ENCODE data around the gene AMN1. TPM values are rescaled to one million over a fixed set of nuclear protein-coding genes. Genes with fewer than 3 reads are reported as not detected.
"Not testable (repeated sequence)": the region's sequence is repeated elsewhere in the genome, so short reads cannot be mapped to it uniquely, and the experiment has no call there.

Gene AMN1
- total and polyA plus RNA-seq, 9 donors = 17.4 to 30.3 (median 20.3) TPM

DNA sequence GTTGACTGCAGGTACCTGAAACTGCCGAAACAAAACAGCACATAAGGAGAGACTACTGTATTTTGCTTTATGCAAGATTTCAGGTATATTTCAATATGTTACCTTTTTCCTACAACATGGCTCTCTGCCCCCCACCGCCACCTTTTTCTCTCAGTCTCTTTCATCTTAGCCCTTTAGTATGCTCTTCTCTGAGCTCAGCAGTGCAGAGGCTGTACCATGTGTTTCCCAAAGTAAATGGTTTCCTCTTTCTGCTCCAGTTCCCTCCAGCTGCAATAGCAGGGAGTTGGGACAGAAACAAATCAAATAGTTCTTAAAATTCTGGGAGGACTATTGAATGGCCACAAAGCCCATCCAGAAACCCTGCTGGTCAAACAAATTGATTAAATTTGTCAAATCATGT, 4.3 kb downstream of the AMN1 start:
- WGBS, 3 donors = 91 to 97% (median 94%) methylated on average over 2 of the region's 2 CpGs
- no peak for TF ChIP-seq EP300 (IDR thresholded peaks at IDR 0.05)
- TF ChIP-seq, protein P1, sequence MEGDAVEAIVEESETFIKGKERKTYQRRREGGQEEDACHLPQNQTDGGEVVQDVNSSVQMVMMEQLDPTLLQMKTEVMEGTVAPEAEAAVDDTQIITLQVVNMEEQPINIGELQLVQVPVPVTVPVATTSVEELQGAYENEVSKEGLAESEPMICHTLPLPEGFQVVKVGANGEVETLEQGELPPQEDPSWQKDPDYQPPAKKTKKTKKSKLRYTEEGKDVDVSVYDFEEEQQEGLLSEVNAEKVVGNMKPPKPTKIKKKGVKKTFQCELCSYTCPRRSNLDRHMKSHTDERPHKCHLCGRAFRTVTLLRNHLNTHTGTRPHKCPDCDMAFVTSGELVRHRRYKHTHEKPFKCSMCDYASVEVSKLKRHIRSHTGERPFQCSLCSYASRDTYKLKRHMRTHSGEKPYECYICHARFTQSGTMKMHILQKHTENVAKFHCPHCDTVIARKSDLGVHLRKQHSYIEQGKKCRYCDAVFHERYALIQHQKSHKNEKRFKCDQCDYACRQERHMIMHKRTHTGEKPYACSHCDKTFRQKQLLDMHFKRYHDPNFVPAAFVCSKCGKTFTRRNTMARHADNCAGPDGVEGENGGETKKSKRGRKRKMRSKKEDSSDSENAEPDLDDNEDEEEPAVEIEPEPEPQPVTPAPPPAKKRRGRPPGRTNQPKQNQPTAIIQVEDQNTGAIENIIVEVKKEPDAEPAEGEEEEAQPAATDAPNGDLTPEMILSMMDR (IDR thresholded peaks at IDR 0.05) = no peak
- TF ChIP-seq POLR2A (IDR thresholded peaks at IDR 0.05) = no peak
- intact Hi-C loops (cut with DNase I) = no loop called here
- no peaks in the 10 kb centered on the region for H3K4me1 ChIP-seq (ENCODE audit: insufficient read depth)
- H3K27ac ChIP-seq = no peak overlapping the region
- no peak overlapping the region for H3K4me3 ChIP-seq
- H3K9me3 ChIP-seq = peaks cover 0 to 10% of the 10 kb centered on the region in 2 donors
- H3K27me3 ChIP-seq = no peaks in the 10 kb centered on the region
- DNase-seq = no peak
- H3K36me3 ChIP-seq = no peaks in the 10 kb centered on the region

- no peak overlapping the region for H3K27ac ChIP-seq
- WGBS, 3 donors = 94 to 98% (median 97%) methylated on average over 2 of the region's 2 CpGs
- intact Hi-C loops (cut with DNase I) = no loop called here
These were observed 6.2 kb downstream of the AMN1 start for GRCh38 chr12:31722580-31722979.

DNA sequence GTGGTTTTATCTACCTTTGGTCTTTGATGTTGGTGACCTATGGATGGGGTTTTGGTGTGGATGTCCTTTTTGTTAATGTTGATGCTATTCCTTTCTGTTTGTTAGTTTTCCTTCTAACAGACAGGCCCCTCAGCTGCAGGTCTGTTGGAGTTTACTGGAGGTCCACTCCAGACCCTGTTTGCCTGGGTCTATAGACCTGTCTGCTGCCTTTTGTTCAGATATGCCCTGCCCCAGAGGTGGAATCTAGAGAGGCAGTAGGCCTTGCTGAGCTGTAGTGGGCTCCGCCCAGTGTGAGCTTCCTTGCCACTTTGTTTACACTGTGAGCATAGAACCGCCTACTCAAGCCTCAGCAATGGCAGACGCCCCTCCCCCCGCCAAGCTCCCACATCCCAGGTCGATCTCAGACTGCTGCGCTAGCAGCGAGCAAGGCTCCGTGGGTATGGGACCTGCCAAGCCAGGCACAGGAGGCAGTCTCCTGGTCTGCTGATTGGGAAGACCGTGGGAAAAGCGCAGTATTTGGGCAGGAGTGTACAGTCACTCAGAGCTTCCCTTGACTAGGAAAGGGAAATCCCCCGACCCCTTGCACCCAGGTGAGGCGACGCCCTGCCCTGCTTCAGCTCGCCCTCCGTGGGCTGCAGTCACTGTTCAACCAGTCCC, 10.2 kb downstream of the AMN1 start:
- H3K9me3 ChIP-seq; intact Hi-C loops (cut with DNase I); H3K4me3 ChIP-seq; H3K4me1 ChIP-seq (ENCODE audit: insufficient read depth); H3K27me3 ChIP-seq; DNase-seq; H3K27ac ChIP-seq; H3K36me3 ChIP-seq: not testable (repeated sequence)
- 95 to 98% (median 95%) methylated on average over 15 of the region's 15 CpGs for WGBS, 3 donors

More at GRCh38 chr12:31722580-31722979, 6.2 kb downstream of the AMN1 start:
- no peak for TF ChIP-seq EP300 (IDR thresholded peaks at IDR 0.05)
- TF ChIP-seq, protein P1 (IDR thresholded peaks at IDR 0.05) = no peak
- Histone ChIP-seq H3K4me3 (no peak overlapping the region), H3K36me3 (no peaks in the 10 kb centered on the region), H3K27me3 (no peaks in the 10 kb centered on the region), H3K4me1 (ENCODE audit: insufficient read depth) (no peaks in the 10 kb centered on the region), H3K9me3 (peaks cover 0 to 10% of the 10 kb centered on the region in 2 donors)
- DNase-seq = no peak

GRCh38 chr12:31716998-31717397, 11.8 kb downstream of the AMN1 start:
- 78 to 98% (median 96%) methylated on average over 4 of the region's 4 CpGs for WGBS, 3 donors
- H3K9me3 ChIP-seq; H3K27me3 ChIP-seq; H3K4me3 ChIP-seq; H3K36me3 ChIP-seq; H3K27ac ChIP-seq; intact Hi-C loops (cut with DNase I); H3K4me1 ChIP-seq (ENCODE audit: insufficient read depth); DNase-seq: not testable (repeated sequence)

DNA sequence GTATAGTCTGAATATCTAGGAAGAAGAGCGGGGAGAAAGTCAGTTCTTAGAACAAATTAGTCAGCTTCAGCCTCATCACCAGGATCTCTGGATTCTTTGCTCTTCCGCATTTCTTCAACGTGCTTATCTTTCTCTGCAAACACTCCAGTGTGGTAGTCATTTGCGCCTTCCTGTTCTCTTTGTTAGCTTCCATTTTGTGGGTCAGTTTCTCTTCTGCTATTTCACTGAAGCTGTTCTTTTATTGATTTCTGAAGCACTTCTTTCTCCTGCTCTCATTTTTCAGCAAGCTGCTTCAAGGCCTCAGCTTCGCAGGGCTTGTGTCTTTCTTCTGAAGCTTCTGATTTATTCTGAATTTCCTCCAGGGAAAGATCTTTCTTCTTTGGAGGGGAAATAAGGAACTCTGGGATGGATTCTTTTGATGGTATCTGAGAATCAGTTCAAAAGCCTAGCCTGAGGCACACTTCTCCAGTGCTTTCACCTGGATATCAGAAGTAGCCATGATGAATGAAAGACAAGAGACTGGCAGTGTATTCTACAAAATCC, 13.5 kb downstream of the AMN1 start:
- TF ChIP-seq, protein P1 (IDR thresholded peaks at IDR 0.05) = no peak
- no peak for TF ChIP-seq EP300 (IDR thresholded peaks at IDR 0.05)
- TF ChIP-seq POLR2A (IDR thresholded peaks at IDR 0.05) = no peak
- H3K27ac ChIP-seq = no peak overlapping the region
- no peak for DNase-seq
- no peaks in the 10 kb centered on the region for H3K4me1 ChIP-seq (ENCODE audit: insufficient read depth)
- intact Hi-C loops (cut with DNase I) = no loop called here
- no peak overlapping the region for H3K4me3 ChIP-seq
- 82 to 84% (median 84%) methylated on average over 5 of the region's 5 CpGs for WGBS, 3 donors
- no peaks in the 10 kb centered on the region for H3K36me3 ChIP-seq
- H3K9me3 ChIP-seq = no peaks in the 10 kb centered on the region
- H3K27me3 ChIP-seq = no peaks in the 10 kb centered on the region

Data from ovary (tissue), 9 donors.